Measurements from ENCODE around the gene IARS1. TPM values are rescaled to one million over a fixed set of nuclear protein-coding genes. Genes with fewer than 3 reads are reported as not detected.

Gene IARS1
- total RNA-seq, 4 donors from 2014 or later = 49.8 to 80.6 (median 67.1) TPM

GRCh38 chr9:92300936-92301335, 7.4 kb upstream of the IARS1 start:
- H3K27me3 ChIP-seq = no peaks in the 10 kb centered on the region
- DNase-seq (ENCODE audit: extremely low spot score) = no peak
- H3K36me3 ChIP-seq = peaks cover 51 to 96% (median 90%) of the 10 kb centered on the region in 4 donors
- H3K27ac ChIP-seq (replicated peaks in 1 of 4) = no peak overlapping the region
- no peaks in the 10 kb centered on the region for H3K9me3 ChIP-seq
- WGBS = 82% methylated on average over 1 of the region's 1 CpG
- TF ChIP-seq EP300 (IDR thresholded peaks at IDR 0.05) (no peak), CTCF (IDR thresholded peaks at IDR 0.05) (no peak), POLR2AphosphoS5 (IDR thresholded peaks at IDR 0.05) (no peak), POLR2A (IDR thresholded peaks at IDR 0.05; ENCODE audit: low read depth) (no peak)
- intact Hi-C loops (cut with DNase I) = no loop called here
- H3K4me3 ChIP-seq = no peak overlapping the region
- H3K4me1 ChIP-seq = no peaks in the 10 kb centered on the region

- TF ChIP-seq POLR2A (IDR thresholded peaks at IDR 0.05; ENCODE audit: low read depth) (no peak), CTCF (IDR thresholded peaks at IDR 0.05) (no peak), POLR2AphosphoS5 (IDR thresholded peaks at IDR 0.05) (no peak), EP300 (IDR thresholded peaks at IDR 0.05) (no peak)
- no peak for DNase-seq (ENCODE audit: extremely low spot score)
- Histone ChIP-seq H3K27ac (replicated peaks in 1 of 4) (no peak overlapping the region), H3K9me3 (no peaks in the 10 kb centered on the region), H3K4me1 (peaks cover 6 to 11% (median 9%) of the 10 kb centered on the region in 4 donors), H3K36me3 (peaks cover 40 to 78% (median 72%) of the 10 kb centered on the region in 4 donors), H3K4me3 (no peak overlapping the region), H3K27me3 (no peaks in the 10 kb centered on the region)
- intact Hi-C loops (cut with DNase I) = no loop called here
- WGBS = 53% methylated on average over 1 of the region's 1 CpG
These were observed 5.6 kb upstream of the IARS1 start for GRCh38 chr9:92299116-92299515.

GRCh38 chr9:92298036-92298435, 4.5 kb upstream of the IARS1 start:
- H3K27me3 ChIP-seq = no peaks in the 10 kb centered on the region
- WGBS = 92% methylated on average over 3 of the region's 3 CpGs
- intact Hi-C loops (cut with DNase I) = no loop called here
- peaks cover 6 to 13% (median 11%) of the 10 kb centered on the region in 4 donors for H3K4me1 ChIP-seq
- DNase-seq (ENCODE audit: extremely low spot score) = no peak
- no peaks in the 10 kb centered on the region for H3K9me3 ChIP-seq
- TF ChIP-seq EP300 (IDR thresholded peaks at IDR 0.05) = no peak
- TF ChIP-seq CTCF (IDR thresholded peaks at IDR 0.05) = no peak
- no peak for TF ChIP-seq POLR2AphosphoS5 (IDR thresholded peaks at IDR 0.05)
- TF ChIP-seq POLR2A (IDR thresholded peaks at IDR 0.05; ENCODE audit: low read depth) = no peak
- H3K36me3 ChIP-seq = peaks cover 35 to 67% (median 61%) of the 10 kb centered on the region in 4 donors
- H3K4me3 ChIP-seq = no peak overlapping the region
- H3K27ac ChIP-seq (replicated peaks in 1 of 4) = no peak overlapping the region

- intact Hi-C loops (cut with DNase I) = no loop called here
- TF ChIP-seq POLR2AphosphoS5 (IDR thresholded peaks at IDR 0.05) (no peak), EP300 (IDR thresholded peaks at IDR 0.05) (no peak), CTCF (IDR thresholded peaks at IDR 0.05) (no peak), POLR2A (IDR thresholded peaks at IDR 0.05; ENCODE audit: low read depth) (no peak)
- H3K9me3 ChIP-seq = no peaks in the 10 kb centered on the region
- no peak overlapping the region for H3K4me3 ChIP-seq
- DNase-seq (ENCODE audit: extremely low spot score) = no peak
- H3K27me3 ChIP-seq = no peaks in the 10 kb centered on the region
- no peak overlapping the region for H3K27ac ChIP-seq (replicated peaks in 1 of 4)
- 92% methylated on average over 3 of the region's 3 CpGs for WGBS
- H3K36me3 ChIP-seq = peaks cover 31 to 62% (median 57%) of the 10 kb centered on the region in 4 donors
- H3K4me1 ChIP-seq = peaks cover 9 to 17% (median 15%) of the 10 kb centered on the region in 4 donors
These were observed 4.1 kb upstream of the IARS1 start for GRCh38 chr9:92297611-92298010.

- Histone ChIP-seq H3K4me1 (peaks cover 11 to 34% (median 30%) of the 10 kb centered on the region in 4 donors), H3K36me3 (peaks cover 17 to 45% (median 39%) of the 10 kb centered on the region in 4 donors), H3K27me3 (no peaks in the 10 kb centered on the region), H3K27ac (replicated peaks in 1 of 4) (no peak overlapping the region), H3K9me3 (no peaks in the 10 kb centered on the region), H3K4me3 (no peak overlapping the region)
- 73% methylated on average over 4 of the region's 4 CpGs for WGBS
- DNase-seq (ENCODE audit: extremely low spot score) = no peak
- intact Hi-C loops (cut with DNase I) = no loop called here
- TF ChIP-seq CTCF (IDR thresholded peaks at IDR 0.05) = no peak
- no peak for TF ChIP-seq EP300 (IDR thresholded peaks at IDR 0.05)
These were observed 2.3 kb upstream of the IARS1 start for GRCh38 chr9:92295827-92296258.
